B cell (primary cell): Measurements from ENCODE around the gene NXNL1. TPM values are rescaled to one million over a fixed set of nuclear protein-coding genes. Genes with fewer than 3 reads are reported as not detected.

Experiments
- ATAC-seq: fragments of 200-7000 bp; cut with Tn5 transposase; one replicate; pipeline ENCODE4 v1.10.0; 2021; ENCODE audit warnings: low read depth, mild to moderate bottlenecking, moderate number of reproducible peaks, moderate library complexity
- CTCF ChIA-PET: fragments of 350-600 bp; sonication (Branson Sonifier 250); formaldehyde crosslinking; loops from one replicate; lab custom pipeline; 2021; ENCODE audit warnings: antibody characterized with exemption, inconsistent platforms; lab: Charles Lee
- POLR2A ChIA-PET: fragments of 350-600 bp; sonication (Branson Sonifier 250); formaldehyde crosslinking; loops from one replicate; lab custom pipeline; 2021; ENCODE audit warnings: antibody characterized with exemption; lab: Charles Lee
- DNase-seq: peaks from one replicate; pipeline ENCODE4 v3.0.0; 2013
- H2AFZ ChIP-seq: 2 replicates; pipeline ENCODE4 v1.6.1; 2012; ENCODE audit warnings: mild to moderate bottlenecking, low read depth, low read length; ENCODE audit not compliant: insufficient read depth, poor library complexity, severe bottlenecking
- H3K27ac ChIP-seq, 2 donors: 1 replicate in 1 of 2; 2 replicates in 1 of 2; pipeline ENCODE4 v1.5.1; 2012 to 2013; ENCODE audit warnings: low read length in 2 of 2, mild to moderate bottlenecking in 2 of 2, moderate library complexity in 1 of 2
- H3K27me3 ChIP-seq, 4 experiments: fragments of 200-600 bp in 1 of 4; sonication (generic) in 1 of 4; replicated peaks in 1 of 4; 1 replicate in 2 of 4; 2 replicates in 2 of 4; pipeline versions ENCODE4 v1.6.1 to v1.7.0; 2013 to 2016; ENCODE audit warnings: low read length in 3 of 4, mild to moderate bottlenecking in 2 of 4, mixed read lengths in 1 of 4, moderate library complexity in 1 of 4; ENCODE audit not compliant: insufficient read depth in 4 of 4, control insufficient read depth in 3 of 4; ENCODE audit errors: control extremely low read depth in 1 of 4
- H3K36me3 ChIP-seq, 2 experiments: replicated peaks in 1 of 2; 1 replicate in 1 of 2; 2 replicates in 1 of 2; pipeline versions ENCODE4 v1.6.1 to v1.7.1; 2013; ENCODE audit warnings: low read length in 1 of 2; ENCODE audit not compliant: insufficient read depth in 2 of 2, control insufficient read depth in 1 of 2; ENCODE audit errors: control extremely low read depth in 1 of 2, extremely low read depth in 1 of 2
- H3K4me1 ChIP-seq, 2 donors: fragments of 200-600 bp in 1 of 2; sonication (generic) in 1 of 2; 1 replicate in 1 of 2; 2 replicates in 1 of 2; pipeline versions ENCODE4 v1.5.1 to v1.6.1; 2013 to 2017; ENCODE audit warnings: low read length in 2 of 2; ENCODE audit not compliant: control insufficient read depth in 2 of 2, insufficient read depth in 2 of 2
- H3K4me2 ChIP-seq: replicated peaks from 2 replicates; pipeline ENCODE3; 2012; ENCODE audit warnings: mild to moderate bottlenecking, low read depth, low read length; ENCODE audit not compliant: poor library complexity, severe bottlenecking
- H3K4me3 ChIP-seq, 5 experiments: fragments of 200-600 bp in 1 of 5; sonication (generic) in 1 of 5; 1 replicate in 3 of 5; 2 replicates in 2 of 5; pipeline versions ENCODE4 v1.5.1 to v1.7.0; 2011 to 2016; ENCODE audit warnings: low read length in 4 of 5, mild to moderate bottlenecking in 4 of 5, low read depth in 2 of 5, control low read depth in 1 of 5, moderate library complexity in 1 of 5; ENCODE audit not compliant: insufficient read depth in 1 of 5; ENCODE audit errors: control extremely low read depth in 1 of 5, extremely low read depth in 1 of 5
- H3K79me2 ChIP-seq: fragments of 200-600 bp; sonication (generic); one replicate; pipeline ENCODE4 v1.6.0; 2016; ENCODE audit warnings: low read length; ENCODE audit not compliant: control insufficient read depth, insufficient read depth
- H3K9ac ChIP-seq: fragments of 200-600 bp; sonication (generic); 2 replicates; pipeline ENCODE4 v1.6.1; 2017; ENCODE audit warnings: mild to moderate bottlenecking, low read length, moderate library complexity
- H3K9me3 ChIP-seq, 3 donors: one replicate each; pipeline versions ENCODE4 v1.6.1 to v1.7.1; 2013; ENCODE audit warnings: low read length in 2 of 3; ENCODE audit not compliant: control insufficient read depth in 2 of 3, insufficient read depth in 1 of 3; ENCODE audit errors: control extremely low read depth in 1 of 3
- H4K20me1 ChIP-seq: 2 replicates; pipeline ENCODE4 v1.6.0; 2012; ENCODE audit warnings: mild to moderate bottlenecking, low read length; ENCODE audit not compliant: insufficient read depth, control insufficient read depth, poor library complexity, severe bottlenecking
- H3K27ac Mint-ChIP-seq: one replicate; pipeline ENCODE4 v1.8.0; 2021; ENCODE audit warnings: mixed read lengths
- H3K27me3 Mint-ChIP-seq: one replicate; pipeline ENCODE4 v1.8.0; 2021; ENCODE audit warnings: mixed read lengths
- H3K4me1 Mint-ChIP-seq: one replicate; pipeline ENCODE4 v1.8.0; 2021; ENCODE audit warnings: mixed read lengths
- H3K4me3 Mint-ChIP-seq: one replicate; pipeline ENCODE4 v1.8.0; 2021; ENCODE audit warnings: mixed read lengths
- H3K9me3 Mint-ChIP-seq: one replicate; pipeline ENCODE4 v1.8.0; 2022; ENCODE audit warnings: mixed read lengths; ENCODE audit not compliant: insufficient read depth
- CTCF ChIP-seq: fragments of 200-600 bp; IDR thresholded peaks from one replicate; pipeline ENCODE4 v1.8.0; 2022; ENCODE audit warnings: antibody characterized with exemption, mild to moderate bottlenecking
- EZH2 ChIP-seq: IDR thresholded peaks from 2 replicates; pipeline ENCODE4 v1.6.1; 2012; ENCODE audit warnings: borderline replicate concordance, low read depth, mild to moderate bottlenecking, moderate library complexity, low read length; ENCODE audit not compliant: insufficient read depth, poor library complexity, severe bottlenecking
- WGBS: methylation state at CpG from one replicate; pipeline ENCODE4 v1.1.5; 2013; ENCODE audit warnings: missing lambda C conversion rate; ENCODE audit not compliant: insufficient coverage; 5-methylcytosine and 5-hydroxymethylcytosine counted together
- intact Hi-C: fragments of 100-400 bp; cut with micrococcal nuclease; formaldehyde crosslinking; loops from one replicate; pipeline ENCODE4 v1.10.0; 2022
- polyA plus RNA-seq: library from polyadenylated mRNA; depleted of rRNA; stranded (reverse); fragments of >200 nt; gene quantifications from 2 replicates; pipeline ENCODE4 v1.2.3, GENCODE V29; 2012
- total RNA-seq, 2 donors: library from RNA; stranded (reverse); fragments of 120-200 nt in 1 of 2; gene quantifications; 1 replicate in 1 of 2; 2 replicates in 1 of 2; pipeline versions ENCODE4 v1.2.3 to v1.2.4, GENCODE V29; 2013 to 2022

NXNL1 gene
- total and polyA plus RNA-seq, 2 donors (not counting 1 experiment from before 2014, with no cell fraction given): not detected

- H3K4me1 Mint-ChIP-seq: peaks cover 28% of the 10 kb centered on the region
- H3K9me3 ChIP-seq: no peaks in the 10 kb centered on the region
- H3K27ac Mint-ChIP-seq: peak within 1 kb of the TSS; percentile 90
- peak; percentile 78 for ATAC-seq
- H3K27me3 Mint-ChIP-seq: no peaks in the 10 kb centered on the region
- WGBS: under 1% methylated on average over 64 of the region's 67 CpGs
- peaks cover 6 to 22% of the 10 kb centered on the region in 2 donors for H3K4me1 ChIP-seq
- H3K36me3 ChIP-seq: no peaks in the 10 kb centered on the region
- no peaks in the 10 kb centered on the region for H3K9me3 Mint-ChIP-seq
- DNase-seq: peak; percentile 94
- POLR2A ChIA-PET: interaction anchor here (0.7 to 0.8 kb wide), 2 partner anchors 64 to 65 kb away, joined by 4 to 10 read pairs; no protein-coding TSS in a partner anchor
- H3K4me2 ChIP-seq: peak within 1 kb of the TSS; percentile 82
- peak within 1 kb of the TSS; percentile 59 to 62 for H3K27ac ChIP-seq
- H4K20me1 ChIP-seq: no peaks in the 10 kb centered on the region
- peak within 1 kb of the TSS; percentile 30 to 81 (median 76) for H3K4me3 ChIP-seq
- intact Hi-C loops: loop anchor here (1.0 kb wide), 4 partner anchors 19 to 165 kb away; partner anchors contain the start of gene MRPL34
- TF ChIP-seq EZH2: no peak
- TF ChIP-seq CTCF: no peak
- H3K4me3 Mint-ChIP-seq: peak within 1 kb of the TSS; percentile 92
- H3K27me3 ChIP-seq: no peaks in the 10 kb centered on the region
- H3K9ac ChIP-seq: peak within 1 kb of the TSS; percentile 68
- CTCF ChIA-PET: interaction anchor here (1.2 kb wide), 2 partner anchors 103 to 389 kb away, joined by 3 to 4 read pairs; partner anchors contain the start of gene RPL18A
- H2AFZ ChIP-seq: peak within 1 kb of the TSS; percentile 73
- no peaks in the 10 kb centered on the region for H3K79me2 ChIP-seq
These were observed 9.5 kb upstream of the NXNL1 start, which contains the start of gene SLC27A1 for GRCh38 chr19:17470068-17470841. SLC27A1 (plus strand) TSS chr19:17470524; CDS start chr19:17470541, 17 bp downstream.
